GM19467 (cell line): Measurements from ENCODE around the gene YTHDC1.
"Not testable (repeated sequence)": the region's sequence is repeated elsewhere in the genome, so short reads cannot be mapped to it uniquely, and the experiment has no call there.

Experiments used
- ATAC-seq: cut with Tn5 transposase; IDR thresholded peaks from one replicate; pipeline ENCODE4 v1.9.1; 2021; ENCODE audit warnings: mild to moderate bottlenecking, moderate library complexity; ENCODE audit not compliant: unreplicated experiment

Gene YTHDC1

GRCh38 chr4:68299492-68300457 lies 50.1 kb downstream of the YTHDC1 start:
- no peak for ATAC-seq

- ATAC-seq, result no peak
Observed at GRCh38 chr4:68297137-68297536, 52.8 kb downstream of the YTHDC1 start.

GRCh38 chr4:68291256-68291655 lies 58.6 kb downstream of the YTHDC1 start:
- ATAC-seq, result no peak

GRCh38 chr4:68288393-68288740 lies 61.5 kb downstream of the YTHDC1 start:
- ATAC-seq, result no peak

GRCh38 chr4:68287704-68288392 lies 62.0 kb downstream of the YTHDC1 start:
- no peak for ATAC-seq

GRCh38 chr4:68283714-68284113 lies 66.2 kb downstream of the YTHDC1 start:
- no peak for ATAC-seq

- no peak for ATAC-seq
Observed at GRCh38 chr4:68283095-68283494, 66.8 kb downstream of the YTHDC1 start.

GRCh38 chr4:68281796-68282740 lies 67.8 kb downstream of the YTHDC1 start:
- not testable (repeated sequence) for ATAC-seq

- ATAC-seq, result no peak
Observed at GRCh38 chr4:68278029-68278428, 71.9 kb downstream of the YTHDC1 start.

GRCh38 chr4:68277627-68278026 lies 72.3 kb downstream of the YTHDC1 start:
- ATAC-seq, result no peak

- no peak for ATAC-seq
Observed at GRCh38 chr4:68272860-68273259, 77.0 kb downstream of the YTHDC1 start.

GRCh38 chr4:68272380-68272779 lies 77.5 kb downstream of the YTHDC1 start:
- ATAC-seq, result peak; percentile 39

- ATAC-seq, result peak; percentile 76
Observed at GRCh38 chr4:68271851-68272357, 78.0 kb downstream of the YTHDC1 start.

GRCh38 chr4:68267433-68267944 lies 82.4 kb downstream of the YTHDC1 start:
- no peak for ATAC-seq

- ATAC-seq, result no peak
Observed at GRCh38 chr4:68264875-68265565, 84.9 kb downstream of the YTHDC1 start.
